K562 (cell line): ENCODE measurements around the gene TRPV5. TPM values are rescaled to one million over a fixed set of nuclear protein-coding genes. Genes with fewer than 3 reads are reported as not detected.

Experiments used
- ATAC-seq: fragments of 200-7000 bp; cut with Tn5 transposase; 3 replicates; pipeline ENCODE4 v1.9.1; 2020; ENCODE audit warnings: moderate library complexity
- BruUV-seq: library from RNA; stranded (reverse); fragments of 400-500 nt; replicated peaks from 2 replicates; lab custom pipeline; 2021; lab: Mats Ljungman, UMichigan
- CTCF ChIA-PET: fragments of 300-600 bp; formaldehyde crosslinking; extraction: SDS; loops from one replicate; lab custom pipeline; 2021; ENCODE audit warnings: low intra/inter-chr PET ratio; lab: Yijun Ruan, JAX
- POLR2A ChIA-PET: fragments of 300-600, 350-650 bp; sonication (Branson Sonifier 250); formaldehyde crosslinking; extraction: SDS; loops from one replicate; lab custom pipeline; 2021; ENCODE audit warnings: antibody characterized with exemption, inconsistent platforms; lab: Yijun Ruan, JAX
- DNase-seq, 4 experiments: peaks; one replicate each; pipeline versions ENCODE4 v3.0.0 to v3.0.0-alpha.2; 2011 to 2018; ENCODE audit warnings: low spot score in 3 of 4, mixed read lengths in 3 of 4; ENCODE audit errors: extremely low read depth in 1 of 4
- FAIRE-seq: peaks from 2 replicates; lab custom pipeline; 2011; peaks lifted over from hg19 to GRCh38; lab: Jason Lieb, UNC
- H2AFZ ChIP-seq: 2 replicates; pipeline ENCODE4 v1.6.0; 2011; ENCODE audit warnings: low read depth, low read length, control low read depth, inconsistent platforms
- H3K27ac ChIP-seq: fragments of 200-600 bp; 3 replicates; pipeline ENCODE4 v1.8.0; 2011; ENCODE audit warnings: low read depth, mild to moderate bottlenecking, control low read depth, inconsistent platforms, low read length, moderate library complexity, mixed read lengths; ENCODE audit errors: extremely low read depth
- H3K27me3 ChIP-seq, 2 experiments: fragments of 300-600 bp in 1 of 2; 2 replicates in 1 of 2; 3 replicates in 1 of 2; pipeline versions ENCODE4 v1.6.0 to v1.8.0; 2011; ENCODE audit warnings: inconsistent platforms in 2 of 2, low read length in 2 of 2, mild to moderate bottlenecking in 1 of 2, mixed read lengths in 1 of 2, moderate library complexity in 1 of 2; ENCODE audit not compliant: control insufficient read depth in 2 of 2, insufficient read depth in 2 of 2
- H3K36me3 ChIP-seq: fragments of 300-600 bp; 3 replicates; pipeline ENCODE4 v1.8.0; 2011; ENCODE audit warnings: mild to moderate bottlenecking, low read length, inconsistent platforms; ENCODE audit not compliant: control insufficient read depth, insufficient read depth
- H3K4me1 ChIP-seq, 2 experiments: fragments of 200-600 bp in 1 of 2; replicated peaks in 1 of 2; 2 replicates in 1 of 2; 3 replicates in 1 of 2; pipeline versions ENCODE4 v1.5.1 to v1.8.0; 2011; ENCODE audit warnings: inconsistent platforms in 2 of 2, low read length in 2 of 2, mild to moderate bottlenecking in 1 of 2, mixed read lengths in 1 of 2, moderate library complexity in 1 of 2; ENCODE audit not compliant: control insufficient read depth in 2 of 2, insufficient read depth in 2 of 2
- H3K4me2 ChIP-seq: 2 replicates; pipeline ENCODE4 v1.6.1; 2011; ENCODE audit warnings: low read length, control low read depth, inconsistent platforms, mixed read lengths; ENCODE audit not compliant: insufficient read depth
- H3K4me3 ChIP-seq: fragments of 200-600 bp; sonication (generic), shearing (Covaris generic); 2 replicates; pipeline ENCODE4 v1.5.1; 2016; ENCODE audit warnings: control low read depth, inconsistent platforms
- H3K79me2 ChIP-seq: fragments of 200-600 bp; 3 replicates; pipeline ENCODE4 v1.8.0; 2011; ENCODE audit warnings: low read length, inconsistent platforms; ENCODE audit not compliant: control insufficient read depth, insufficient read depth
- H3K9ac ChIP-seq, 2 experiments: 2 replicates each; pipeline versions ENCODE4 v1.6.0 to v1.6.1; 2011; ENCODE audit warnings: low read depth in 2 of 2, low read length in 2 of 2, control low read depth in 1 of 2, inconsistent platforms in 1 of 2, mild to moderate bottlenecking in 1 of 2, mixed read lengths in 1 of 2; ENCODE audit not compliant: insufficient read depth in 1 of 2
- H3K9me1 ChIP-seq: one replicate; pipeline ENCODE4 v1.6.0; 2011; ENCODE audit warnings: inconsistent platforms, mild to moderate bottlenecking, low read length, moderate library complexity; ENCODE audit not compliant: control insufficient read depth, insufficient read depth
- H3K9me3 ChIP-seq: replicated peaks from 2 replicates; pipeline ENCODE4 v1.5.1; 2011; ENCODE audit warnings: low read depth, low read length, inconsistent platforms; ENCODE audit not compliant: control insufficient read depth, insufficient read depth
- H4K20me1 ChIP-seq: replicated peaks from 2 replicates; pipeline ENCODE4 v1.6.1; 2011; ENCODE audit warnings: low read length, inconsistent platforms, mixed read lengths; ENCODE audit not compliant: control insufficient read depth, insufficient read depth
- BRF1 ChIP-seq: IDR thresholded peaks from 3 replicates; pipeline ENCODE4 v1.6.1; 2011; ENCODE audit warnings: borderline replicate concordance, mild to moderate bottlenecking; ENCODE audit not compliant: insufficient read length; ENCODE audit errors: extremely low read depth
- CSDE1 ChIP-seq, 2 experiments: fragments of 450-650 bp; IDR thresholded peaks; 2 replicates each; pipeline ENCODE4 v1.6.1; 2016; ENCODE audit warnings: mild to moderate bottlenecking in 1 of 2
- RAD21 ChIP-seq, 2 experiments: fragments of 250-450 bp in 1 of 2; fragments of 450-650 bp in 1 of 2; sonication (Bioruptor Pico) in 1 of 2; formaldehyde crosslinking in 1 of 2; IDR thresholded peaks in 1 of 2; conservative IDR thresholded peaks in 1 of 2; 2 replicates each; pipeline versions ENCODE4 v1.4.0 to v1.8.0; 2020 to 2022; ENCODE audit warnings: mild to moderate bottlenecking in 2 of 2, moderate library complexity in 1 of 2
- SPI1 ChIP-seq: IDR thresholded peaks from 2 replicates; pipeline ENCODE4 v1.6.1; 2011; ENCODE audit warnings: low read depth, low read length, control low read depth, borderline replicate concordance
- TRIM28 ChIP-seq: fragments of 450-650 bp; IDR thresholded peaks from 2 replicates; pipeline ENCODE4 v1.6.1; 2017
- WGBS: fragments of 100-300 bp; shearing (Covaris generic); methylation state at CpG from one replicate; pipeline ENCODE4 v1.1.6; 2016; ENCODE audit warnings: low coverage, mixed read lengths; ENCODE audit not compliant: insufficient coverage; ENCODE audit errors: missing lambda C conversion rate; 5-methylcytosine and 5-hydroxymethylcytosine counted together
- in situ Hi-C: fragments of 300-500 bp; cut with MboI; formaldehyde crosslinking; loops from 4 replicates; pipeline ENCODE4 v1.15.0; 2018; ENCODE audit warnings: inconsistent platforms, mixed read lengths
- intact Hi-C: fragments of 100-400 bp; cut with micrococcal nuclease; formaldehyde crosslinking; loops from 2 replicates; pipeline ENCODE4 v1.14.2; 2022
- polyA plus RNA-seq, 8 experiments: library from polyadenylated mRNA; depleted of rRNA in 4 of 8; stranded (reverse) in 5 of 8; unstranded in 3 of 8; fragments of >200 nt; fragmentation: Nextera tagmentation in 2 of 8; fragmentation: Illumina TruSeq in 1 of 8; extraction: Ambion mirVana in 2 of 8; extraction: Trizol in 1 of 8; gene quantifications; 2 replicates each; pipeline versions ENCODE4 v1.2.1 to v1.2.3, GENCODE V29; 2011 to 2014; ENCODE audit warnings: inconsistent platforms in 1 of 8, missing spikeins in 1 of 8
- total RNA-seq, 7 experiments: library from RNA; depleted of rRNA in 6 of 7; stranded (reverse); fragments of >200 nt in 6 of 7; fragmentation: Illumina TruSeq in 2 of 7; extraction: Trizol in 2 of 7; gene quantifications; 2 replicates each; pipeline versions ENCODE4 v1.2.1 to v1.2.3, GENCODE V29; 2011 to 2021; ENCODE audit warnings: low replicate concordance in 1 of 7

The TRPV5 gene
- total and polyA plus RNA-seq, 9 of the 15 experiments (the other 6 are each of a cell fraction or from before 2014, with no cell fraction given): not detected

- no TSS peak for BruUV-seq
- Histone ChIP-seq H3K9me3 (no peaks in the 10 kb centered on the region), H3K4me1 (peaks cover 0 to 14% of the 10 kb centered on the region in 2 experiments; a peak in 1 of 5 replicates), H3K4me3 (no peak overlapping the region), H3K79me2 (no peaks in the 10 kb centered on the region), H3K9me1 (no peaks in the 10 kb centered on the region), H3K27ac (no peak overlapping the region), H3K4me2 (no peak overlapping the region), H3K27me3 (peaks cover 2 to 71% of the 10 kb centered on the region in 2 experiments; a peak in 3 of 5 replicates), H2AFZ (no peak overlapping the region), H3K9ac (no peak overlapping the region), H4K20me1 (0 out of 2 replicates have a peak, but pooled peaks cover 4% of the 10 kb centered on the region), H3K36me3 (no peaks in the 10 kb centered on the region)
- DNase-seq: no peak
- WGBS: 34% methylated on average over 15 of the region's 15 CpGs
- ChIA-PET CTCF (interaction anchor here (1.9 to 4.6 kb wide), 2 partner anchors 130 to 343 kb away, joined by 6 to 31 read pairs; no protein-coding TSS in a partner anchor), POLR2A (interaction anchor here (0.6 to 1.0 kb wide), 3 partner anchors 17 to 270 kb away, joined by 3 to 4 read pairs (median 3); no protein-coding TSS in a partner anchor)
- FAIRE-seq: no peak
- intact Hi-C loops: loop anchor here (2.0 kb wide), 1 partner anchor 89 kb away; no protein-coding TSS in a partner anchor
- TF ChIP-seq TRIM28: no peak
- no peak for TF ChIP-seq BRF1
- TF ChIP-seq SPI1: 0 out of 2 replicates have a peak, but pooled peaks have one; percentile 11
- TF ChIP-seq CSDE1 (IDR thresholded peaks at IDR 0.05): no peak
- no peak for TF ChIP-seq RAD21 (CRISPR knock-in tag; conservative IDR thresholded peaks at IDR 0.05 in 1 of 2, IDR thresholded peaks at IDR 0.05 in 1 of 2)
- in situ Hi-C loops: no loop called here
- no peak for ATAC-seq
Measured at GRCh38 chr7:142872106-142872675, 61.4 kb downstream of the TRPV5 start.
